ENCODE measurements around the gene C1QC. TPM values are rescaled to one million over a fixed set of nuclear protein-coding genes. Genes with fewer than 3 reads are reported as not detected.

The C1QC gene
- total RNA-seq, result not detected in 2 replicates

GRCh38 chr1:22643381-22643780, at the start of gene C1QC:
TSS of gene C1QC (plus strand) at chr1:22643633. CDS start at chr1:22644024, 391 bp downstream.

GRCh38 chr1:22636353-22636752, 7.1 kb upstream of the C1QC start, which contains the start of gene C1QA:
TSS of gene C1QA (plus strand) at chr1:22636628. CDS start at chr1:22637617, 989 bp downstream.

GRCh38 chr1:22652881-22653316, 9.5 kb downstream of the C1QC start, which contains the start of gene C1QB:
TSS of gene C1QB (plus strand) at chr1:22653236. CDS start at chr1:22659463, 6,227 bp downstream.

Other genes starting within 250 kb of the C1QC start
- gene ZBTB40, start 191.8 kb upstream of the C1QC start, total RNA-seq, result 8.6 and 11.9 TPM in 2 replicates
- gene EPHA8, start 80.1 kb upstream of the C1QC start, total RNA-seq, result not detected in 2 replicates
- gene C1QA, start 7.0 kb upstream of the C1QC start, total RNA-seq, result not detected in 2 replicates
- gene C1QB, start 9.6 kb downstream of the C1QC start, total RNA-seq, result not detected in 2 replicates
- 17.6 and 21.2 TPM in 2 replicates for gene EPHB2, start 67.2 kb downstream of the C1QC start, total RNA-seq

All from dermis lymphatic vessel endothelial cell (primary cell).